Medulla oblongata (tissue), 1 donor: Measurements from ENCODE around the gene PEAK1.
"Not testable (repeated sequence)": the region's sequence is repeated elsewhere in the genome, so short reads cannot be mapped to it uniquely, and the experiment has no call there.

Experiments used
- DNase-seq: peaks from one replicate; pipeline ENCODE4 v3.0.0-alpha.2; 2015; ENCODE audit errors: extremely low spot score

Gene PEAK1

GRCh38 chr15:77426377-77426776, 6.5 kb upstream of the PEAK1 start:
- no peak for DNase-seq

- no peak for DNase-seq
Observed at GRCh38 chr15:77425104-77425503, 5.2 kb upstream of the PEAK1 start.

GRCh38 chr15:77421370-77421700, 1.4 kb upstream of the PEAK1 start:
- DNase-seq, result peak; percentile 35

GRCh38 chr15:77420610-77421369, 886 bp upstream of the PEAK1 start, which contains the start of gene HMG20A:
HMG20A (plus strand) TSS chr15:77420888; CDS start chr15:77458408, 37,520 bp downstream.
- DNase-seq, result peak; percentile 63

- peak; percentile 67 for DNase-seq
Observed at GRCh38 chr15:77418966-77419835, 703 bp downstream of the PEAK1 start.

GRCh38 chr15:77418391-77418965, 1.4 kb downstream of the PEAK1 start:
- peak; percentile 34 for DNase-seq

- DNase-seq, result no peak
Observed at GRCh38 chr15:77417602-77418001, 2.3 kb downstream of the PEAK1 start.

- DNase-seq, result no peak
Observed at GRCh38 chr15:77416954-77417353, 3.0 kb downstream of the PEAK1 start.

- DNase-seq, result no peak
Observed at GRCh38 chr15:77416148-77416455, 3.8 kb downstream of the PEAK1 start.

- no peak for DNase-seq
Observed at GRCh38 chr15:77415450-77416147, 4.3 kb downstream of the PEAK1 start.

GRCh38 chr15:77414789-77415442, 5.0 kb downstream of the PEAK1 start:
- no peak for DNase-seq

GRCh38 chr15:77413699-77414349, 6.1 kb downstream of the PEAK1 start:
- DNase-seq, result no peak

- DNase-seq, result no peak
Observed at GRCh38 chr15:77412972-77413698, 6.8 kb downstream of the PEAK1 start.

GRCh38 chr15:77411619-77411976, 8.3 kb downstream of the PEAK1 start:
- DNase-seq, result no peak

GRCh38 chr15:77410701-77411618, 8.9 kb downstream of the PEAK1 start:
- DNase-seq, result no peak

GRCh38 chr15:77410157-77410500, 9.8 kb downstream of the PEAK1 start:
- DNase-seq, result not testable (repeated sequence)

- peak; percentile 70 for DNase-seq
Observed at GRCh38 chr15:77409259-77410156, 10.4 kb downstream of the PEAK1 start.

GRCh38 chr15:77406846-77407245, 13.1 kb downstream of the PEAK1 start:
- no peak for DNase-seq
